Fibroblast of skin of back (primary cell): ENCODE data around the gene TMC5.
A peak's percentile ranks its signal among the peaks of the same experiment; 100 is the strongest.

Source experiments
- DNase-seq: peaks from one replicate; pipeline ENCODE4 v3.0.0-alpha.2; 2013

Gene TMC5

DNA sequence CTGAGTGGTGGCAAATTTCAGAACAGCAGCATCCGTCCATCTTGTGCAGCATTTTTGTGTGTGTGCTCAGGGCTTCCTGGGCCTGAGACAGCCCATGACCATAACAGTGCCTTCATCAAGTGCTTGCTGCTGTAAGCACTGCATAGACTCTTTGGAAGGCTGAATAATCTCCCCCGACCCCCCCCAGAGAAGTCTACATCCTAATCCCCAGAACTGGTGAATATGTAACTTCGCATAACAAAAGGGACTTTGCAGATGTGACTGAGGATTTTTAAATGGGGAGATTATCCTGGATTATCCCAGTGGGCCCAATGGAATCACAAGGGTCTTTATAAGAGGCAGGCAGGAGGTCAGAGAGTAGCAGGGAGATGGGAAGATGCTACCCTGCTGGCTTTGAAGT lies 50.6 kb downstream of the TMC5 start:
- no peak for DNase-seq

DNA sequence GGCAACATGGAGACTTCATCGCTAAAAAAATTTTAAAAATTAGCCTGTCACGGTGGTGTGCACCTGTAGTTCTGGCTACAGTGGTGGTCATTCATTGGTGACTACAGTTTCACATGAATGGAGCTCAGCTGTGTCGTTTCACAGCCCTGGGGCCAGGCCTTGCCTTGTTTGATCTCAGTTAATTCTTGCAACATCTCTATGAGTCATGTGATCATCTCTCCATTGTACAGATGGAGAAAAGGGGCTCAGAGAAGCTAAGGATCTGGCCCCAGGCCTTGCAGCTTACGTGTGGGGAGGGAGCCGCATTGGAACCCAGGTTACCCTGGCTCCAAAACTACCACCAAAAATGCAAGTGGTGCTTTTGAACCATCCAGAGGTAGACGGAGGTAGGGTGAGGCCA lies 54.8 kb downstream of the TMC5 start:
- DNase-seq: no peak

DNA sequence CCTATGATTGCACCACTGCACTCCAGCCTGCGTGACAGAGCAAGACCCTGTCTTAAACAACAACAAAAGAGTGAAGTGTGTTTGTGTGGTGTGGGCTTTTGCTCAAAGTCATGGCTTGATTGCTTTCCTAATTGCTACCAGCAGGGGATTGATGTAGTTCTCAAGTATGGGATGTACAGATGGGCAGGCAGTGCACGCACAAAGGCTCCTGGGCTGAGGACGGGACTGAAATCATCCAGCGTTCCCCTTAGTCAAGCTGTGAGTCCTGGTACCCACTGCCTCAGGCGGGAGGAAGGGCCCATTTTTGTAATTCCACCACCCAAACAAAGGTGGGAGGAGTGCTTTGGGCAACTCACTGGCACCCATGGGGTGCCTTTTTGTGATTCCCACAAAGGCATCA lies 56.9 kb downstream of the TMC5 start:
- no peak for DNase-seq

DNA sequence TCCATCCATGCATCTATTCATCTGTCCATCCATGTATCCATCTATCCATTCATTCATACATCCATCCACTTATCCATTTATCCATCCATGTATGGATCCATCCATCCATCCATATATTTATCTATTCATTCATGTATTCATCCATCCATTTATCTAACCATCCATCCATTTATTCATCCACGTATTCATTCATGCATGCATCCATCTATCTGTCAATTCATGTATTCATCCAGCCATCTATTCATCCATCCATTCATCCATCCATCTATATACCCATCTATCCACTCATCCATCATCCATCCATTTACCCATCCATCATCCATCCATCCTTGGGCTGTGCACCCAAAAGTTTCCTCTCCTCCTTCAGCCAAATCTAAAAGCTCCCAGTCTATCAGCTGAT lies 60.8 kb downstream of the TMC5 start:
- DNase-seq: no peak

DNA sequence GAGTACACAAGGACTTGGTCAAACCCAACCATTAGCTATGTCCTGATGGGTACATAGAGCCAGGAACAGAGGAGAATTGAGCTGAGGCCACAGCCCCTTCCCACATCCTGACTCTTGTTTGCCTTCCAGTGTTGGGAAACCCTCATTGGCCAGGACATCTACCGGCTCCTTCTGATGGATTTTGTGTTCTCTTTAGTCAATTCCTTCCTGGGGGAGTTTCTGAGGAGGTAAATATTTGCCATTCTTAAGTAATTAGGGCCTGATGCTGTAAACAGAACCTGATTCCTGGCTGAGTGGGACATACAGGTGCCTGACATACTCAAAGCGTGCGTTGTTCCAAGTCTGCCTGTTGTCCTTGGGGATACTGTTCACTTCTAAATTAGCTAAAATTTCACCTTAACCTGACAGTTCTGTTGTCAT lies 61.6 kb downstream of the TMC5 start:
- DNase-seq: no peak

DNA sequence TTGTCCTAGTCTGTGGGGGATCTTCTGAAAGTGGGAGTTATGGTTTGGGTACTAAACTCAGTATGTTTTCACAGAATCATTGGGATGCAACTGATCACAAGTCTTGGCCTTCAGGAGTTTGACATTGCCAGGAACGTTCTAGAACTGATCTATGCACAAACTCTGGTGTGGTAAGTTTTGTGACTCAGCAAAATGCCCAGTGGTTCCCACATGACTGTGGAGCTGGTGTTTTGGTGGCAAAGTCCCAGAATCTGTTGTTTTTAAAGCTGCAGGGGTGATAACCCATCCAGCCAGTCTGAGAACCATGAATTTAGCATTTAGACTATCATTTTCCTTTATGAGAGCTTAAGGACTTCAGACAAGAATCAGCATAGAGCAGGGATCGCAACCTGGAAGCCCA lies 63.6 kb downstream of the TMC5 start:
- DNase-seq: no peak

DNA sequence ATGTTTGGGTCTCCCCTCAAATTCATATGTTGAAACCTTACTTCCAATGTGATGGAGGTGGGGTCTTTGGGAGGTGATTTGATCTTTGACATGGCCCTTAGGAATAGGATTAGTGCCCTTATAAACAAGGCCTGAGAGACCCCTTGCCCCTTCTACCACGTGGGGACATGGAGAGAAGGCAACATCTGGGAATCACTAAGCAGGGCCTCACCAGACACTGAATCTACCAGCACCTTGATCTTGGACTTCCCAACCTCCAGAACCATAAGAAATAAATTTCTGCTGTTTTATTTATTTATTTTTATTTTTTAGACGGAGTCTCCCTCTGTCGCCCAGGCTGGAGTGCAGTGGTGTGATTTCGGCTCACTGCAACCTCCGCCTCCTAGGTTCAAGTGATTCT lies 64.1 kb downstream of the TMC5 start:
- DNase-seq: no peak

DNA sequence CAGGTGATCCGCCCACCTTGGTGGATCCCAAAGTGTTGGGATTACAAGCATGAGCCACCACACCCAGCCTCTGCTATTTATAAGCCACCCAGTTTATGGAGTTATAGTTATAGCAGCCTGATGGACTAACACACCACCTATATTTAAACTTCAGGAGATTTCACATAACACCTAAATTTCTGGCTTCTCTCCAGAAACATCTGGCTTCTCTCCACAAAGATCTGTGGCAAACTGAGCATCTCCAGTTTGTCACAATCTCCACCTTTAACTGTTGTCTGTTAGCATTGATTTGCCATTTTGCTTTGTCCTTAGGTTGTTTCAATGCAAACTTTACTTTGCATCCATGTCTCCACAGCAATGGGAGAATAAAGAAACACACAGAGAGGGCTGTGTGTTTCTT lies 64.6 kb downstream of the TMC5 start:
- no peak for DNase-seq

DNA sequence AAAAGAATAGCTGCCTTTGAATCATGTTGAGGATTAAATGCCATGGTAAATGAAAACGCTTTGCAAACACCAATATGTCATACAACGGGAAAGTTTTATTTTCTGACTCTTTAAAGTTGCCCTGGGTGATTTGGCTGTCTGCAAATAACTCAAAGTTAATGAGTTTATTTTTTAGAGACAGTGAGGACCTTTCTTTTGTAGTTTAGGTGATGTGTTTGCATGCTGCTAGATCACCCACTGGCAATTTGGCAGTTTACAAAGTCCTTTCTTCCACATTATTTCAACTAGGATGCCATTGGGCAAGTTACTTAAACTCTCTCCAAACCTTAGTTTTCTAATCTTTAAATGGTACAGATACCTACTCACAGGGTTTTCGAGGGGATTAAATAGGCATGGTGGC lies 66.4 kb downstream of the TMC5 start:
- DNase-seq: no peak

DNA sequence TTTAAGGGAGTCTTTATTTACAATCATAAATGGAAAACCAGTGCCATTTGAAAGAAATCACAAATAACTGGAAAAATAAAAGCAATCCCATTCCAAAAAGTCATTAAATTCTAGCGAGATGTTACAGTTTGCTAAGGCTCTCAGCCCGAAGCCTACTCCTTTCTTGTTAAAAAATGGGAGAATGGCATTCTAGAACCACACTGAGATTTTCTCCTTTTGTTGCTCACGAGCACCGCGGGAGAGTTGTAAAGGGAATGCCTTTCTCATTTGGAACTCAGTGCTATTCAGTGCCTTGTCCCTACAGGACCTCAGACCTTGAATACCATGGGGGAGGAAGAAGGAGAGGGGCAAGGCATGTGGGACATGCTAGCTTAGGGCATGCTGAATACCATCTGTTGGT lies 67.9 kb downstream of the TMC5 start:
- DNase-seq: no peak

DNA sequence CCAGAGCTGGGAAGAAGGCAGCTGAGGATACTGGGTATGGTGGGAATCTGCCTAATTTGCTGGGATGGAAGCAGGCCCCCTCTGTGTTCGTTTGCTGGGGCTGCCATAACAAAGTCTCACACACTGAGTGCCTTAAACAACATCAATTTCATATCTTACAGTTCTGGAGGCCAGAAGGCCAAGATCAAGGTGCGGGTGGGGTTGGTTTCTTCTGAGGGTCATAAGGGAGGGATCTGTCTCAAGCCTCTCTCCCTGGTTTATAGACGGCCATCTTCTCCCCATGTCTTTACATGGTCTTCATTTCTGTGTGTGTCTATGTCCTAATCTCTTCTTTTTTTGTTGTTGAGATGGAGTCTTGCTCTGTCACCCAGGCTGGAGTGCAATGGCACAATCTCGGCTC lies 68.4 kb downstream of the TMC5 start:
- no peak for DNase-seq

DNA sequence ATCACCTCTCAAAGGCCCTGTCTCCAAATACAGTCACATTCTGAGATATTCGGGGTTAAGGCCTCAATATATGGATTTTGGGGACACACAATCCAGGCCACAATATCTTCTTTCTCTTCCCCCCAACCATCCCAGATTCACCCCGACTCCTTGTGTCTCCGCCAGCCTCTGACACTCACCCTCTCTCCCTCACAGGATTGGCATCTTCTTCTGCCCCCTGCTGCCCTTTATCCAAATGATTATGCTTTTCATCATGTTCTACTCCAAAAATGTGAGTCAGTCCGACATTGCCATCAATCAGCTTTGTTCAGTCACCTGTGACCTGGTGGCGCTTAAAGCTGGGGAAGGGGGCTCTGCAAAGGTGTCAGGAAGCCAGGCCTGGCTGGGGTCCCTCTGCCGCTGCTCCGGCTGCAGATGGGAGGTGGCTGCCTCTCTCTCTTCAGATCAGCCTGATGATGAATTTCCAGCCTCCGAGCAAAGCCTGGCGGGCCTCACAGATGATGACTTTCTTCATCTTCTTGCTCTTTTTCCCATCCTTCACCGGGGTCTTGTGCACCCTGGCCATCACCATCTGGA lies 69.2 kb downstream of the TMC5 start:
- DNase-seq: no peak

DNA sequence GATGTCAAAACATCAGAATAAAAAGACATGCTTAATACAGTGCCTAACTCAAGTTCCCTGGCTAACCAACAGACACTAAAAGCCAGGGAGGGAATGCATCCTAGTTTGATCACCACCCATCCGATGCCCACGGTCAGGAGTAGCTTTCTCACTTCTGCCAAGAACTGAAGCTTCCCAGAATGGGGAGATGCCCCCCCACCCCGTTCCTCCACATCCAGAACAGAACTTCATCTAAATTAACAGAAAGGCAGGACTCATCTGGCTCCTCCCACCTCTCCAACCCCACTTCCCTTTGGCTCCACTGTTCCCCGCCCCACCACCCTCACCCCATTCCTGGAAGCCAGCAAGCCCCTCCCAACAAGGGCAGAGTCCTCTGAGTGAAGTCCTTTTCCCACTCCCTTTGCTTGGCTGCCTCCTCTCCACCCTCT lies 70.5 kb downstream of the TMC5 start:
- DNase-seq: no peak

DNA sequence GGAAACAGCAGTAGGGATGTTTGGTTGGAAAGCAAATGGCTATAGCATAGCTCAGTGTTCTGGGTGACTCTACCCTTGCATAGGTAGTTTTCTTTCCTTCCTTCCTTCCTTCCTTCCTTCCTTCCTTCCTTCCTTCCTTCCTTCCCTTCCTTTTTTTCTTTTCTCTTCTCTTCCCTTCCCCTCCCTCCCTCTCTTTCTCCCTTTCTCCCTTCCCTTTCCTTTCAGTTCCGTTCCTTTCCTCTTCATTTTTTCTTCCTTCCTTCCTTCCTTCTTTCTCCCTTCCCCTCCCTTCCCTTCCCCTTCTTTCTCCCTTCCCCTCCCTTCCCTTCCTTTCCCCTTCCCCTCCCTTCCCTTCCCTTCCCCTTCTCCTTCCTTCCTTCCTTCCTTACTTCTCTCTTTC lies 72.9 kb downstream of the TMC5 start:
- no peak for DNase-seq

DNA sequence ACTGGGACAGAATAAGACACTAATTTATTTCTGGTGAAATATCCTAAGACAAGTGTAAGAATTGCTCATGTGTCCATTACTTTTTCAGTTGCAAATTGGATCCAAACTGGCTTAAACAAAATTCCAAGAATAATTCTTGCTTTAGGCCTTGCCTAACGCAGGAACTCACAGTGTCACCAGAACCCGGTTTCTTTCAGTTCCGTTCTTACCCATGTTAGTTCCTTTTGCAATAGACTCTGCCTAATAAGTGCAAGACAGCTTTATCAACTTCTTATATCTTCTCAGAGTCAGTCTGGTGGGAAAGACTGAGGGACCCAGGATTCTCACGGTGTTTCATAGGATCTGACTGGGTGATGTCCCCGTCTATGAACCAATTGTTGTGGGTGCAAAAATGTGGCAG lies 79.5 kb downstream of the TMC5 start:
- no peak for DNase-seq

DNA sequence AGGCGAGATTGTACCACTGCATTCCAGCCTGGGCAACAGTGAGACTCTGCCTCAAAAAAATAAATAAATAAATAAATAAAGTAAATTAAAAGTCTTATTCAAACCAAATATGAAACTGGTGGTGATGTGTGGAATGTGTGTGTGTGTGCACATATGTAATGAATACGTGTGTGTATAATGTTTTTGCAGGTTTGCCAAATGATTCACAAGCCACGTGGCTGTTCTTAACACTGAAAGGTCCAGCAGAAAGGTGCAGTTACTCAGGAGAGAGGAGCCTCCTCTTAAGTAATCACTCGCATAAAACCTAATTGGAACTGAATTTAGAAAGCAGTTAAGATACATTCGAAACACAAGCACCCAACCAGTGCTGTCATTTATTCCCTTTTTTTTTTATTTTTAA lies 81.3 kb downstream of the TMC5 start:
- no peak for DNase-seq

DNA sequence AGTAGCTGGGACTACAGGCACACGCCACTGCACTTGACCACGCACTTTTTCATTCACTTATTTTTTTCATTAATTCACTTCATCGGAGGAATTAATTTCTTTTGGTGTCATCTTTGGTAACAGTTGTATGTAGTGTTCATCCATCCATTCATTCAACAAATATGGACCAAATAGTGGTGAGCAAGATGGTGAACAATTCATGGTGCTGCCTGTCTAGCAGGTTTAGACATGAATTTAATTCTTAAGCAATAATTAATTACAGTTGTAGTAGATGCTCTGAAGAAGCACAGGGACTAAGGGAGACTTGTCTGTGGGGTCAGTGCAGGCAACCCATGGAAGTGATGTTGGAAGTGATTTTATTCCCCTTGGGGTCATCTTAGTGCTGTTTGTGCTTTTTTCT lies 81.8 kb downstream of the TMC5 start:
- no peak for DNase-seq

DNA sequence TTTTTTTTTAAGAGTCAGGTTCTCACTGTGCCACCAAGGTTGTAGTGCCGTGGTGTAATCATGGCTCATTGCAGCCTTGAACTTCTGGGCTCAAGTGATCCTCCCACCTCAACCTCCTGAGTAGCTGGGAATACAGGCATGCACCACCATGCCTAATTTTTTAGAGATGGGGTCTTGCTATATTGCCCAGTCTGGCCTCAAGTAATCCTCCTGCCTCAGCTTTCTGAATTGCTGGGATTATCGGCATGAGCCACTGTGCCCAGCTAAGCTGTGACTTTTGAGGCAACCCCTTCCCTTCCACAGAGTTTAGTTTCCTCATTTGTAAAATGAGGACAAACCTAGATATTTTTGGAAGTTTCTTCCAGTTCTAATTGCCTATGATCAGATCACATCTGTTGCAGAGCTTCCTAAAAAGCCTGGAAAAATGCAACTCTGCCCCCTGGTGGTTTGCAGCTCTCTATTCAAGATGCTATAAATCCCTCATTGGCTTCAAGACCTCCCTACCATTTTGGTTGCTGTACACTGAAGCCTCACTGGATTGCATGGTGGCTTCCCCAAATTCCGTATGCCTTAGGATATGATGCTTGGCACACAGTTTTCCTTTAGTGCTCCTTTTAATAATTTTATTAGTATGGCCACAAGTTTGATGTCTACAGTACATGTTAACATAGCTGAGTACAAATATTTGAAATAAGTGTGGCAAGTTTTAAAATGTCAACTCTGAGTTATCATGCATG lies 84.9 kb downstream of the TMC5 start:
- peak; percentile 65 for DNase-seq

DNA sequence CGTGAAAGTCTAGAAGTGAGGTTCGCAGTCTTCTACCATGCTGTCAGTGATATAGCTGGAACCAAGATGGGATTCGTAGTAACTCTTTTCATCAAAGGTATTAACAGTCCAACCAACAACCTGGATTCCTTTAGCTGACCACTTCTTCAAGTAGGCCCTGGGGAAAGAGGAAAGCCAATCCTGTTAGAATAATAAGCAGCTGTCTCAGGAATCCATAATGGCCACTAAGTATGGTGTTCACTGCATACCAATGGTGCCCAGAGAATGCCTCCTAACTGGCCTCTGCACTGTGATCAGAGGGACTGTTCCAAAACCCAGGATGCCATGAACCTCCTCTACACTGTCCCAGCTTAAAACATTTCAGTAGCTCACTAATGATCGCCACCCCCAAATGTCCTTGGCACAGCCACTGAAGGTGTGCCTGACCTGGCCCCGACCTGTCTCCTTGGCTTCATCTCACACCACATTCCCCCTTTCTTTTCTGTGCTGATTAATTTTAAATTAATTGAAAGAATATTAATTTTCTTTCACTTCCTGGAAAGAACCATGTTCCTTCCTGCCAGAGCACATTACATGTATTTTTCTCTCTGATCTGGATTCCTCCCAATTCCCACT lies 85.9 kb downstream of the TMC5 start:
- no peak for DNase-seq

DNA sequence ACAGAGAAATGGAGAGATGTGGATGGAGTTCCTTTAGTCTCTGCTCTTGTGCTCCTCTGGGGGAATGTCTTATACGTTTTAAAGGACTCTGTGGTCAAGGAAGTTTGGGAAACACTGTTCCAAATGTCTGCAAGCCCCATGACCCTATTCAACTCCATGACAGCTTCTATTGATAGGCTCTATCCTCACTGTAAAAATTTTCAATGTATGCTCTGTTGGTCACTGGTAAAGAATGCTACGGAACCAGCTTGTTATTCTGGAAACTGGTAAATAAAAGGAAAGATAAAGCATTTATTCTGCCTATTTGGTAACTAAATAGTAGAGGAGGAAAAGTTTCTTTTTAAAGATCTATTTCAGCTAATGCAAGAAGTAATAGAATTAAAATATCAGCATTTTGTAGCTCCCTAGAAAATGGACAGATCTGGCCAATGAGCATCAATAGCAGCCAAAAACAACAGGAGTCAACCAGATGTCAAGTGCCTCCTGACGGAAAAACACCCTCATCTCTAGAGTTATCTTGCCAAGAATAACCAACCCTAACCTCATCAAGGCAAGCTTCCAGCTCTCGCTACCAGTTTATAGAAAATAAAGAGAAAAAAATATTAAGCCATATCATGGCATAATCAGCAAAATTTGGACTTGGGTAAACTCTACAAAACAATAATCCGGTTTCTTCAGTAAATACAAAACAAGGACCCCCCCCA lies 88.1 kb downstream of the TMC5 start:
- peak; percentile 27 for DNase-seq

DNA sequence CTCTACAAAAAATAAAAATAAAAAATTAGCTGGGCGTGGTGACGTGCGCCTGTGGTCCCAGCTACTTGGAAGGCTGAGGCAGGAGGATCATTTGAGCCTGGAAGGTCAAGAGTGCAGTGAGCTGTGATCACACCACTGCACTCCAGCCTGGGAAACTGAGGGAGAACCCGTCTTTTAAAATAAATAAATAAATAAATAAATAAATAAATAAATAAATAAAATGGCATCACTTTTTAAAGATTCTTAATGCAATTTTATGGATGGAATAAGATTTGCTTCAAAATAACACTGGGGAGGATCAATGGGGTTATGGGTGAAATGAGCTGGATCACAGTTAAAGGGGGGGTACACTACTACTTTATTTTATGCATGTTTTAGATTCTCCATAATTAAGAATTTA lies 89.3 kb downstream of the TMC5 start:
- DNase-seq: no peak

DNA sequence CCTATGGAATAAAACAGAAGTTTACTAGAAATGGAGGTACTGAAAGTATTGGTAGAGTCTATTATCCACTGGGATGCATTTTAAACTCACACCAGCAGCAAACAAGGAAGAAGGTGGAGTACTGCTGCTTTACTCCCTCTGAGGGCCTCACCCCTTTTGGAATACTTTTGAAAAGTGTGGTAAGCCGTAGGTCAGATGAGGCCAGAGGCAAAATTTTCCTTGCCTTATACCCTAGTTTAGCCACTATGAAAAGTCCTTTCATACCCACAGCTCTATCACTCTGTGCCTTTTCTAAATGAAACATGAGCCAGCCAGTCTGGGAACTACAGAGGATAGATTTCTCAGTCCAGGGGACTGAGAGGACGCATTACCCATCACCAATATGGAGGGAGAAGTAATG lies 90.2 kb downstream of the TMC5 start:
- DNase-seq: no peak

DNA sequence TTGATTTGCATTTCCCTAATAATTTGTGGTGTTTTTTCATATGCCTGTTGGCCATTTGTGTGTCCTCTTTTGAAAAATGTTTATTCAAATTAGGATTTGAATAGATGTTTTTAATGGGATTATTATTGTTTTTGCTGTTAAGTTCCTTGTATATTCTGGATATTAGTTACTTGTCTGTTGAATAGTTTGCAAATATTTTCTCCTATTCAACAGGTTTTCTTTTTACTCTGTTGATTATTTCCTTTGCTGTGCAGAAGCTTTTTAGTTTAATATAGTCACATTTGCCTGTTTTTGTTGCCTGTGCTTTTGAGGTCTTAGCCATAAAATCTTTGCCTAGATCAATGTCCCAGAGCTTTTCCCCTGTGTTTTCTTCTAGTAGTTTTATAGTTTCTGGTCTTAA lies 94.6 kb downstream of the TMC5 start:
- DNase-seq: no peak
